HG03108 (cell line): ENCODE results near the gene SLC9A8.

ENCODE experiments used
- ATAC-seq: cut with Tn5 transposase; IDR thresholded peaks from one replicate; pipeline ENCODE4 v1.9.1; 2021; ENCODE audit warnings: moderate library complexity; ENCODE audit not compliant: unreplicated experiment

SLC9A8 gene

DNA sequence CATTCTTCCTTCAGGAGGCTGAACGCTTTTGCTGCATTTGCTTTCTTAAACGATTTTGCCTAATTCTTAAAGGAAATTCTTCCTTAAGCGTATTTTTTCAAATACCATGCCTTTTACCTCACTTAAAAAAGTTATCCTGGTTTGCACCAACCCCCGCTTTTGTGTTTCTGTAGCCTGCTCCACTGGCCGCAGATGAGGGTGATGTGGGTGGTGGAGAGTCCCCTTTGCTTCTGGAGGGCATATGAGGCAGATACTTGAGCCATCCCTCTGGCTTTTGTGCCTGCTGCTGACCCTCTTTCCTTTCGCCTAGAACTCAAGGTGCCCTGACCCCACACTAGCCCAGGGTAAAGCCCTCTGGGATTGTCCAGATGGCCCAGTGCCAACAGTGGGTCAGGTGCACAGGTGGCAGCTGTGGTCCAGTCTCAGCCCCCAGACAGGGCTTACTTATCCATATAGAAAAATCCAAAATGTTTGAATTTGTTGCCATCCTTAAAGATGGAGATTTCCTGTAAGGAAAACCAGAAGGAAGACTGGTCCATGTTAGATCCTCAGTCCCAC is 58.8 kb downstream of the SLC9A8 start:
- ATAC-seq = no peak

- ATAC-seq = no peak
These were observed 59.4 kb downstream of the SLC9A8 start for GRCh38 chr20:49872056-49872455.

GRCh38 chr20:49874696-49875095 is 62.1 kb downstream of the SLC9A8 start:
- no peak for ATAC-seq

- ATAC-seq = no peak
These were observed 64.8 kb downstream of the SLC9A8 start for GRCh38 chr20:49877386-49877921.

DNA sequence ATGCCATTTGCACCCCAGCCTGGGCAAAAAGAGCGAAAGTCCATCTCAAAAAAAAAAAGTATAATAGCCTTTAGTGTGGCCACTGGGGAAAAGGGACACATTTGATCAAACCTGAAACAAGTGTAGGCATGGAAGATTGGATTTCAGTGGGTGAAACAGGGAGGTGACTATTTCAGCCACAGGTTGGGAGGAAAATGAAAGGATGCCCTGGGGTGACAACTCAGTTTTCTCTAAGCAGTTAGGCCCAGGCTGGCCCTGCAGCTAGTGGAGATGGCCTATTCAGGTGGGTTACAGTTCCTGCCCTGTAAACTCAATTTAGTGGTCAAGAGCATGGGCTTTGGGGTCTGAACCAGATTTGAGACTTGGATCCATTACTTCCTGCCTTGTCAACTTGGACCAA is 66.3 kb downstream of the SLC9A8 start:
- no peak for ATAC-seq

- ATAC-seq = no peak
These were observed 67.5 kb downstream of the SLC9A8 start for GRCh38 chr20:49880177-49880576.

GRCh38 chr20:49880724-49881445 is 68.3 kb downstream of the SLC9A8 start:
- ATAC-seq = no peak

GRCh38 chr20:49882171-49882970 is 69.7 kb downstream of the SLC9A8 start:
- ATAC-seq = no peak

- ATAC-seq = no peak
These were observed 70.7 kb downstream of the SLC9A8 start for GRCh38 chr20:49883246-49883802.

DNA sequence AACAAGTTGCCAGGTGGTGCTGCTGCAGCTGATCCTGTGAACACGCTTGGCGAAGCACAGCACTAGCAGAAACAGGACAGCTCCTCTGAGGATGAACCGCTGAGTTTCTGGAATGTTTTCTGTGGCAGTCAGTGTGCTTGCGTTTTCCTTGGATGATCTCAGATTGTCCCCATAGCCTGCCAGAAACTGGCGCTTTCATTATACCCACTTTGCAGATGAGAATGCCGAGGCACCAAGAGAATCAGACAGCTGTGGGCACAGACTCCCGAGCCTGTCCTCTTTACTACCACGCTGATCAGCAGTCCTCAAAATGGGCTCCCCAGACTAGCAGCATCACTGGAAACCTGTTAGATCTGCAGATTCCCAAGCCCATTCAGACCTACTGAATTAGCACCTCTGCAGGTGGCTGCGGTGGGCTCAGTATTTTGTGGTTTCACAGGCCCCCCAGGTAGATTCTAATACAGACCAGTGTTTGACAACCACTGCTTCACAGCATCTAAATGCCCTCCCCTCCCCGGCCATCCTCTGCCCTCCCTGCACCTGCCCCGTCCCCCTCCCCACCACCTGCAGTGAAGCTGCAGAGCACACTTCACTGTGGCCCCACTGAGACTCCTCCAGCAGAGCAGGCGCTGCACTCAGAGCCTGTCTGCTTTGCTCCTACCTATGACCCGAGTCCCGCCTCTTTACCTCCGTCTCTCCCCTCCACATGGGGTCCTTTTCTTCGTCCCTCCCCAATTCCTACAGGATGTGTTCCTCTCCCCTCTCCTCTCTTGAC is 73.1 kb downstream of the SLC9A8 start:
- no peak for ATAC-seq

DNA sequence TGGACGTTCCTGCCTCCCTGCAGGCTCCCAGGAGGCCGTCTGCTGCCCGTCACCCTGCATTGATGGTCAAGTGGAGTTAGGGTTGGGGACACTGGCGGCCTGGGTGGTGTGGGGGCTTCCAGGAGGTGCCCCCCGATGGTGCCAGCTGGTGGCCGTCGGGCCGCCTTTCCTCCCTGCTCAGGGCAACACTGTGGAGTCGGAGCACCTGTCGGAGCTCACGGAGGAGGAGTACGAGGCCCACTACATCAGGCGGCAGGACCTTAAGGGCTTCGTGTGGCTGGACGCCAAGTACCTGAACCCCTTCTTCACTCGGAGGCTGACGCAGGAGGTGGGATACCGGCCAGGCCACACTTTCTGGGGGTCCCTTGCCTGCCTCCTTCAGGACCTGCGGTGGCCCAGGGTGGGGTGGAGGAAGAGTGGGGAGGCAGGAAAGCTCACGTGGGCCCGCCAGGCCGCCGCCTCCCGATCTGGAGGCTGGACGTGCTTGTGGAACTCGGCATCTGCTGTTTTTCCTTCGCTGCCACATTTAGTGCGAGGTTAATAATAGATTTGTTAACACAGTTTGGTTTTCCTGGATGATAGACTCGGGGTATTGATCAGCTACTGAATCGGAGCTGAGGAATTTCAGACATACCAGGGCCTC is 74.1 kb downstream of the SLC9A8 start:
- ATAC-seq = no peak

DNA sequence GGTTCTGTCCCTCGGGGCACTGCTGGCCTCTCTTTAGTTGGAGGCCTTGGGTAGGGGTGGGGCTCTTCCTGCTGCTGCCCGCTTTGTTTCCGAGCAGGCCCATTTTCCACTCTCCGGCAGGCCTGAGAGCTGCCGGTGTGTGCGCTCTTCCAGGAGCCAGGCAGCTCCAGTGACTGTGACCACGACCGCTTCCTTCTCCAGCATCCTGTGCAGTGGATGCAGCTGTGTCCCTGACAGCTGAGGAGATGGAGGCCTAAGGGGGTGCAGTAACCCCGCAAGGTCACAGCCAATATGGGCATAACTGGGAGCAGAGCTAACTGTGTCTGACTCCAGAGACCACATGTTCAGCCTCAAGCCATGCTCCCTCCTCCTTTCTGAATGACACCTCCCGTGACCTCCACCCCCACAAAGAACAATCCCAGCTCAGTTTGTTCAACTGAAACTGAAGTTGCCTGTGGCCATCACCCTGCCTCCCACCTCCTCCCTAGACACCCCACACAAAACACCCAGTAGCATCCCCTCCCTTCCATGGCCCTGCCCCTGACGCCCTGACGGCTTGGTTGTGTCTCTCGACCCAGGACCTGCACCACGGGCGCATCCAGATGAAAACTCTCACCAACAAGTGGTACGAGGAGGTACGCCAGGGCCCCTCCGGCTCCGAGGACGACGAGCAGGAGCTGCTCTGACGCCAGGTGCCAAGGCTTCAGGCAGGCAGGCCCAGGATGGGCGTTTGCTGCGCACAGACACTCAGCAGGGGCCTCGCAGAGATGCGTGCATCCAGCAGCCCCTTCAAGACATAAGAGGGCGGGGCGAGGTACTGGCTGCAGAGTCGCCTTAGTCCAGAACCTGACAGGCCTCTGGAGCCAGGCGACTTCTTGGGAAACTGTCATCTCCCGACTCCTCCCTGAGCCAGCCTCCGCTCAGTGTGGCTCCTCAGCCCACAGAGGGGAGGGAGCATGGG is 74.9 kb downstream of the SLC9A8 start:
- ATAC-seq = no peak

- no peak for ATAC-seq
These were observed 75.8 kb downstream of the SLC9A8 start for GRCh38 chr20:49888212-49889000.

DNA sequence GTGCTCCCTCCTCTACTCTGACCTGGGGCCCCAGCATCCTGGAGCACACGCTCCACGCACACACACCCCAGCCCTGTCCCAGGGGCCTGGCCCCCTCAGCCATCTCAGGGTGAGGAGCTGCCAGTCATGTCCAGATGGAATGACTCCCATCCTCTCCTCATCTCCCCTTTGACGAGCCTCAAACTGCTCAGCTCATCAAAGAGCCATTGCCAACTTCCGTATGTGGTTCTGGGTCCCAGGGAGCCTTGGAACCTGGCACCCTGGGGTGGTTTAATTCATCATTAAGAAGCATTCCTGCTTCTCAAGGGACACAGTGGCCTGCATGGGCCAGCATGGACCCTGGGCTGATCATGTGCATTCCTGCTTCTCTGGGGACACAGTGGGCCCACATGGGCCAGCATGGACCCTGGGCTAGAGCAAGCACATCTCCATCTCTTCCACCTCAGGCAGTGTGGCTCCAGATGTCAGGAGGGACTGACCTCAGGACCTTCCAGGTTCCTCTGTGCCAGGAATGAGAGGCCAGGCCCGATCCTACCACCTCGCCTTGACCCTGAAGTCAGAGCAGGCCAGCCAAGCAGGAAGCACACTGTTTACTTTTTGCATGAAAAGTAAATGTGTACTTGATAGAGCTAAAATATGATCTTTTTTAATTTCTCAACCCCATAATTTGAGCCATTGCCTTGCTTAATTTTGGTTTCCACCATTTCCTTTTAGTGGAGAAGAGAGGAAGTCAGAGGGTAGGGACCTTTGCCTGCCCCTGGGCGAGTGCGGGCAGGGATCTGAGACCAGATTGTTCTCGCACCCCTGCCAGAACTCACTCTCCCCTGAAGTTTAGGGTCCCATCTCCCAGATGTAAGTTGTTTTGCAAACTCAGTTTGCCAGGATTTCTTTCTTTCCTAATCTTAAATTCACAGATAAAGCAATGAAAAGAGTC is 76.6 kb downstream of the SLC9A8 start:
- no peak for ATAC-seq

GRCh38 chr20:49889935-49890333 is 77.3 kb downstream of the SLC9A8 start:
- ATAC-seq = no peak

DNA sequence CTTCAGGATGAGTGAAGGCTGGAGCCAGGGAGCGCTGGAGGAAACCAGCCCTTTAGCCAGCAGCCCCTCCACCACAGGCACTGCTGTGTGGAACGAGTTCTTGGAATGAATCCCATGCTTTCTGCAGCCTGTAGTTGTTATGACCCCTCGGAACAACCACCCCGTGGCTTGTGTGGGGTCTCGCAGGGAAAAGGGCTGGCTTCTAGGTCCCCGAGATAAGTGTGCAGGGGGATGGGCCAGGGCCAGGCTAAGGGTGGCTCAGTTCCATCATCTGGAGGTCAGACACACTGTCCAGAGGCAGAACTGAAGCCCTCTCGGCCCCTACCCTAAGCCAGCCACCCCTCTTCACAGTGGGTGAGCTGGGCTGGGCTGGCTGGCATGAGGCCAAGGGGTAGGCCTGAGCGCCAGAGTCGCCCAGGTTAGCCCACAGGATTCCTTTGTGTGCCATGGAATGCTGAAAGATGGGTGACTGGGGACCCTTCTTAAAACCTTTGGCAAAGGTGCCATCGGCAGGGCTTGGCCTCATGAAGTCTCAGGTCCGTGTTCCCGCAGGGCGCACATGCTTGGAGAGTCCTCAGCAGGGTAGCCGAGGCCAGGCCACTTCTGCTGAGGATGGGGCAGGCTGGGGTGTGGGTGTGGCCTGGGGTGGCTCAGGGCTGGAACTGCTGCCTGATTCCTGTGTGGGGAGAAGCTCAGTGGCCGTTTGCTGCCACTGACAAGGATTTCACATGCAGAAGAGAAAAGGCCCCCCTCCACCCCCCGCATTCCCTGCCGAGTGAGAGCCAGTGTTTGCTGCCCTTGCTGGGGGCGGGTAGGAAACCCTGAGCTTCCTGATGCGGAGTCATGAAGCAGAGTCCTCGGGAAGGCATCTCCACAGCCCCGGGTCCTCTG is 78.1 kb downstream of the SLC9A8 start:
- ATAC-seq = no peak
